H1 (cell line): ENCODE measurements around the gene NEGR1. TPM values are rescaled to one million over a fixed set of nuclear protein-coding genes. Genes with fewer than 3 reads are reported as not detected.

Experiments used
- CTCF ChIA-PET: fragments of 300-600 bp; sonication (Branson Sonifier 250); formaldehyde crosslinking; loops from one replicate; lab custom pipeline; 2021; ENCODE audit not compliant: partially characterized antibody; lab: Charles Lee
- POLR2A ChIA-PET: fragments of 300-600 bp; sonication (Branson Sonifier 250); formaldehyde crosslinking; loops from one replicate; lab custom pipeline; 2021; ENCODE audit warnings: inconsistent platforms; ENCODE audit not compliant: partially characterized antibody; lab: Charles Lee
- DNase-seq, 2 experiments: peaks; one replicate each; pipeline versions ENCODE4 v3.0.0 to v3.0.0-alpha.2; 2010 to 2022; ENCODE audit warnings: low spot score in 2 of 2, low read depth in 1 of 2, mixed read lengths in 1 of 2
- FAIRE-seq: peaks from 2 replicates; lab custom pipeline; 2011; peaks lifted over from hg19 to GRCh38; lab: Jason Lieb, UNC
- H2AFZ ChIP-seq: 2 replicates; pipeline ENCODE4 v1.8.1; 2012; ENCODE audit warnings: low read length, inconsistent platforms
- H2AK5ac ChIP-seq: 2 replicates; pipeline ENCODE4 v1.6.1; 2013; ENCODE audit warnings: low read depth, low read length
- H2BK120ac ChIP-seq: replicated peaks from 2 replicates; pipeline ENCODE3; 2013; ENCODE audit warnings: low read depth, low read length, inconsistent platforms
- H2BK12ac ChIP-seq: 2 replicates; pipeline ENCODE4 v1.6.1; 2013; ENCODE audit warnings: low read depth, low read length
- H2BK15ac ChIP-seq: 2 replicates; pipeline ENCODE4 v1.6.1; 2013; ENCODE audit warnings: low read length
- H2BK20ac ChIP-seq: 2 replicates; pipeline ENCODE4 v1.6.1; 2013; ENCODE audit warnings: low read length
- H2BK5ac ChIP-seq: 2 replicates; pipeline ENCODE4 v1.6.1; 2013; ENCODE audit warnings: low read depth, low read length
- H3K14ac ChIP-seq: 2 replicates; pipeline ENCODE4 v1.6.1; 2013; ENCODE audit warnings: inconsistent platforms; ENCODE audit not compliant: insufficient read length
- H3K18ac ChIP-seq: 2 replicates; pipeline ENCODE4 v1.6.1; 2013; ENCODE audit warnings: low read length; ENCODE audit errors: extremely low read depth
- H3K23ac ChIP-seq: 2 replicates; pipeline ENCODE4 v1.6.1; 2013; ENCODE audit warnings: inconsistent platforms; ENCODE audit not compliant: insufficient read length
- H3K23me2 ChIP-seq: 2 replicates; pipeline ENCODE4 v1.6.1; 2013; ENCODE audit warnings: low read depth, low read length
- H3K27ac ChIP-seq: 2 replicates; pipeline ENCODE4 v1.6.1; 2011; ENCODE audit warnings: low read depth, low read length, inconsistent platforms
- H3K27me3 ChIP-seq, 4 experiments: replicated peaks in 1 of 4; 1 replicate in 1 of 4; 2 replicates in 3 of 4; pipeline versions ENCODE4 v1.6.1 to v1.8.1; 2011 to 2013; ENCODE audit warnings: low read length in 3 of 4, mild to moderate bottlenecking in 3 of 4, inconsistent platforms in 2 of 4, mixed read lengths in 2 of 4, moderate library complexity in 1 of 4; ENCODE audit not compliant: control insufficient read depth in 3 of 4, insufficient read depth in 3 of 4; ENCODE audit errors: extremely low read depth in 1 of 4
- H3K36me3 ChIP-seq, 4 experiments: 2 replicates each; pipeline versions ENCODE4 v1.6.1 to v1.8.1; 2011 to 2013; ENCODE audit warnings: mild to moderate bottlenecking in 4 of 4, low read length in 3 of 4, moderate library complexity in 2 of 4, control low read depth in 1 of 4, inconsistent platforms in 1 of 4; ENCODE audit not compliant: insufficient read depth in 4 of 4, control insufficient read depth in 2 of 4
- H3K4ac ChIP-seq: replicated peaks from 2 replicates; pipeline ENCODE3; 2013; ENCODE audit warnings: low read length, low read depth, mixed read lengths, inconsistent platforms; ENCODE audit not compliant: insufficient read length
- H3K4me1 ChIP-seq, 4 experiments: replicated peaks in 1 of 4; 1 replicate in 1 of 4; 2 replicates in 3 of 4; pipeline versions ENCODE4 v1.6.1 to v1.8.1; 2011 to 2013; ENCODE audit warnings: low read length in 3 of 4, inconsistent platforms in 2 of 4, mixed read lengths in 1 of 4; ENCODE audit not compliant: insufficient read depth in 4 of 4, control insufficient read depth in 3 of 4
- H3K4me2 ChIP-seq, 2 experiments: 2 replicates each; pipeline versions ENCODE4 v1.6.1 to v1.8.1; 2011 to 2013; ENCODE audit warnings: low read depth in 2 of 2, low read length in 2 of 2, control low read depth in 1 of 2, inconsistent platforms in 1 of 2, mild to moderate bottlenecking in 1 of 2; ENCODE audit not compliant: insufficient read depth in 1 of 2
- H3K4me3 ChIP-seq, 4 experiments: fragments of 200-600, 300-600 bp in 1 of 4; sonication (generic), shearing (Covaris generic), sonication (Bioruptor Twin) in 1 of 4; 2 replicates each; pipeline versions ENCODE4 v1.5.1 to v1.8.1; 2011 to 2016; ENCODE audit warnings: low read length in 4 of 4, low read depth in 3 of 4, control low read depth in 2 of 4, inconsistent platforms in 2 of 4, mild to moderate bottlenecking in 2 of 4, mixed read lengths in 1 of 4, moderate library complexity in 1 of 4; ENCODE audit not compliant: insufficient read depth in 2 of 4; ENCODE audit errors: extremely low read depth in 1 of 4
- H3K56ac ChIP-seq: replicated peaks from 2 replicates; pipeline ENCODE3; 2013; ENCODE audit warnings: low read depth, mild to moderate bottlenecking, mixed read lengths, low read length, inconsistent platforms; ENCODE audit not compliant: insufficient read length
- H3K79me1 ChIP-seq: 2 replicates; pipeline ENCODE4 v1.6.1; 2013; ENCODE audit warnings: low read depth, low read length, control low read depth
- H3K79me2 ChIP-seq, 2 experiments: 2 replicates each; pipeline versions ENCODE4 v1.6.1 to v1.8.1; 2012 to 2013; ENCODE audit warnings: low read length in 2 of 2, mild to moderate bottlenecking in 2 of 2, inconsistent platforms in 1 of 2; ENCODE audit not compliant: insufficient read depth in 2 of 2, control insufficient read depth in 1 of 2
- H3K9ac ChIP-seq, 4 experiments: replicated peaks in 1 of 4; 1 replicate in 1 of 4; 2 replicates in 3 of 4; pipeline versions ENCODE4 v1.6.1 to v1.8.1; 2011 to 2013; ENCODE audit warnings: low read depth in 3 of 4, low read length in 3 of 4, control low read depth in 2 of 4, mild to moderate bottlenecking in 2 of 4, moderate library complexity in 2 of 4, inconsistent platforms in 1 of 4; ENCODE audit errors: extremely low read depth in 1 of 4
- H3K9me3 ChIP-seq, 2 experiments: 2 replicates each; pipeline versions ENCODE4 v1.6.1 to v1.8.1; 2012 to 2013; ENCODE audit warnings: mild to moderate bottlenecking in 2 of 2, moderate library complexity in 2 of 2, control low read depth in 1 of 2, inconsistent platforms in 1 of 2, low read depth in 1 of 2, low read length in 1 of 2, mixed read lengths in 1 of 2; ENCODE audit not compliant: insufficient read depth in 2 of 2
- H4K20me1 ChIP-seq, 2 experiments: replicated peaks in 1 of 2; 2 replicates each; pipeline versions ENCODE3 to v1.8.1; 2011 to 2013; ENCODE audit warnings: inconsistent platforms in 2 of 2, low read length in 2 of 2, mild to moderate bottlenecking in 1 of 2; ENCODE audit not compliant: insufficient read depth in 2 of 2, control insufficient read depth in 1 of 2
- H4K5ac ChIP-seq: 2 replicates; pipeline ENCODE4 v1.6.1; 2013; ENCODE audit warnings: low read length, low read depth, mixed read lengths, inconsistent platforms; ENCODE audit not compliant: insufficient read length
- H4K8ac ChIP-seq: 2 replicates; pipeline ENCODE4 v1.8.0; 2013; ENCODE audit warnings: mild to moderate bottlenecking, moderate library complexity, low read length, inconsistent platforms; ENCODE audit not compliant: insufficient read depth; ENCODE audit errors: extremely low read depth
- H4K91ac ChIP-seq: replicated peaks from 2 replicates; pipeline ENCODE3; 2013; ENCODE audit warnings: low read length, mixed read lengths, inconsistent platforms; ENCODE audit not compliant: insufficient read length
- BACH1 ChIP-seq: IDR thresholded peaks from 2 replicates; pipeline ENCODE4 v1.6.1; 2012; ENCODE audit warnings: low read length, improper control_type of control experiment
- CEBPB ChIP-seq: IDR thresholded peaks from 2 replicates; pipeline ENCODE4 v1.6.1; 2012; ENCODE audit warnings: low read depth, low read length
- E2F6 ChIP-seq: IDR thresholded peaks from 2 replicates; pipeline ENCODE4 v1.6.1; 2012; ENCODE audit warnings: inconsistent platforms
- GTF2F1 ChIP-seq: IDR thresholded peaks from 2 replicates; pipeline ENCODE4 v1.6.1; 2012; ENCODE audit warnings: low read depth, low read length, improper control_type of control experiment, borderline replicate concordance
- MAFK ChIP-seq: IDR thresholded peaks from 2 replicates; pipeline ENCODE4 v1.6.1; 2012; ENCODE audit warnings: low read depth, mild to moderate bottlenecking, improper control_type of control experiment, low read length
- RXRA ChIP-seq: IDR thresholded peaks from 2 replicates; pipeline ENCODE4 v1.6.1; 2011; ENCODE audit warnings: low read depth, mild to moderate bottlenecking, low read length, moderate library complexity; ENCODE audit not compliant: insufficient read depth
- SP1 ChIP-seq: IDR thresholded peaks from 2 replicates; pipeline ENCODE4 v1.6.1; 2011; ENCODE audit warnings: low read depth, low read length
- TAF1 ChIP-seq: IDR thresholded peaks from 2 replicates; pipeline ENCODE4 v1.6.1; 2011; ENCODE audit warnings: mild to moderate bottlenecking, low read depth, low read length
- TBP ChIP-seq: IDR thresholded peaks from 2 replicates; pipeline ENCODE4 v1.6.1; 2011; ENCODE audit warnings: low read depth, low read length, improper control_type of control experiment
- WGBS, 2 experiments: shearing (Covaris generic) in 1 of 2; methylation state at CpG; one replicate each; pipeline versions ENCODE4 v1.1.6 to v1.1.7; 2013 to 2015; ENCODE audit warnings: low lambda C conversion rate in 2 of 2, mixed read lengths in 2 of 2, inconsistent platforms in 1 of 2, low coverage in 1 of 2, missing lambda C conversion rate in 1 of 2; ENCODE audit not compliant: insufficient replicate concordance in 2 of 2, insufficient coverage in 1 of 2, insufficient read length in 1 of 2; ENCODE audit errors: extremely low coverage in 1 of 2, missing lambda C conversion rate in 1 of 2; 5-methylcytosine and 5-hydroxymethylcytosine counted together
- polyA plus RNA-seq, 7 experiments: library from polyadenylated mRNA; depleted of rRNA in 3 of 7; stranded (reverse) in 5 of 7; unstranded in 2 of 7; fragments of >200 nt in 5 of 7; fragments of 200-250 nt in 2 of 7; gene quantifications; 1 replicate in 5 of 7; 2 replicates in 1 of 7; 4 replicates in 1 of 7; pipeline versions ENCODE4 v1.2.1 to v1.2.3, GENCODE V29; 2011 to 2013; ENCODE audit warnings: missing spikeins in 2 of 7, mixed read lengths in 2 of 7
- total RNA-seq: library from RNA; stranded (reverse); fragmentation: NEBNext Ultra II Directional; extraction: Animal tissue kit (Norgen Biotek cat#: 25700); gene quantifications from 2 replicates; pipeline ENCODE4 v1.2.1, GENCODE V29; 2021

Gene NEGR1
- total and polyA plus RNA-seq, 2 of the 8 experiments (the other 6 are each of a cell fraction or from before 2014, with no cell fraction given) = 0.71 to 1.3 TPM

GRCh38 chr1:71509051-71509595 is 773.2 kb downstream of the NEGR1 start:
- Histone ChIP-seq H3K27me3 (no peaks in the 10 kb centered on the region), H3K23ac (no peak overlapping the region), H2BK120ac (no peak overlapping the region), H3K79me2 (no peaks in the 10 kb centered on the region), H4K91ac (no peak overlapping the region), H3K23me2 (no peaks in the 10 kb centered on the region), H3K36me3 (no peaks in the 10 kb centered on the region), H2AK5ac (no peak overlapping the region), H3K56ac (no peak overlapping the region), H4K5ac (no peak overlapping the region), H3K14ac (no peak overlapping the region), H3K4ac (no peak overlapping the region), H3K18ac (no peak overlapping the region), H3K9ac (no peak overlapping the region), H3K4me2 (no peak overlapping the region), H3K4me1 (no peaks in the 10 kb centered on the region), H3K9me3 (peaks cover 3 to 7% of the 10 kb centered on the region in 2 experiments; a peak in 2 of 4 replicates), H3K27ac (no peak overlapping the region), H2BK5ac (no peak overlapping the region), H2BK20ac (no peak overlapping the region), H2BK15ac (no peak overlapping the region), H4K8ac (no peak overlapping the region), H2BK12ac (no peak overlapping the region), H3K79me1 (no peaks in the 10 kb centered on the region), H3K4me3 (no peak overlapping the region), H4K20me1 (no peaks in the 10 kb centered on the region), H2AFZ (no peak overlapping the region)
- CTCF ChIA-PET = no interaction called here
- DNase-seq (no peak), FAIRE-seq (no peak)
- 93% methylated on average over 4 of the region's 4 CpGs; no CpG with 5 or more reads in 1 of the 2 experiments for WGBS, 2 experiments
- POLR2A ChIA-PET = no interaction called here
- no peak for TF ChIP-seq TBP
- TF ChIP-seq MAFK = no peak
- no peak for TF ChIP-seq TAF1
- TF ChIP-seq GTF2F1 = no peak
- TF ChIP-seq BACH1 = no peak
- no peak for TF ChIP-seq CEBPB
- TF ChIP-seq RXRA = no peak
- no peak for TF ChIP-seq E2F6
- no peak for TF ChIP-seq SP1
